Measurements from ENCODE around the gene WDR91.
"Not testable (repeated sequence)": the region's sequence is repeated elsewhere in the genome, so short reads cannot be mapped to it uniquely, and the experiment has no call there.

The WDR91 gene

DNA sequence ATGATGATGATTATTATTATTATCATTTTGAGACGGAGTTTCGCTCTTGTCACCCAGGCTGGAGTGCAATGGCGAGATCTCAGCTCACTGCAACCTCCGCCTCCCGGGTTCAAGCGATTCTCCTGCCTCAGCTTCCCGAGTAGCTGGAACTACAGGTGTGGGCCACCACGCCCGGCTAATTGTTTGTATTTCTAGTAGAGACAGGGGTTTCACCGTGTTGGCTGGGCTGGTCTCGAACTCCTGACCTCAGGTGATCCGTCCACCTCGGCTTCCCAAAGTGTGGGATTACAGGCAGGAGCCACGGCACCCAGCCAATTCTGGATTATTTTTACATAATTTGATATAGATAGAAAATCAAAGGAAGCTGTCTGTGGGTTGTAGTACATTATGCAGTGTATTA, 22.8 kb upstream of the WDR91 start:
- not testable (repeated sequence) for FAIRE-seq; DNase-seq (ENCODE audit: low spot score)

- no peak for DNase-seq (ENCODE audit: low spot score)
- FAIRE-seq: no peak
These were observed 22.2 kb upstream of the WDR91 start, which contains the start of gene STRA8 for GRCh38 chr7:135233570-135233969. Gene STRA8 (plus strand): TSS chr7:135233838. CDS start chr7:135240525, 6,687 bp downstream.

DNA sequence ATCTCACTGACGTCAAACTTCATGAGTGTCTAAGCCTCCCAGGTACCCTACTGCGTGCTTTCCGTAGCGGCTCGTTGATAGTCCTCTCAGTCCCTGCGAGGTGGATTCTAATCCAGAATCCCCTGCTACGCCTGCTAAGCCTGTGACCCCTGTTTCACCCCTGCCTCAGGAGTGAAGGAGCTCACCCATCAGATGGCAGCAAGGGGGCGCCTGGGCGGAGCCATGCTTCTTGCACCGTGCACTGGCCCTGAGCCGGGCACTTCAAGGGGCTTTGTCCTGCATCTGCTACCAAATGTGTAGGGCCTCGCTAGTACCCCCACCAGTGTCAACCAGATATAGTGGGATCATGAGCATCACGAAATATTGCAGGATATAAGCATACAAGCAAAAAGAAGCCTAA, 21.4 kb upstream of the WDR91 start:
- DNase-seq (ENCODE audit: low spot score): no peak
- no peak for FAIRE-seq

- no peak for DNase-seq (ENCODE audit: low spot score)
- FAIRE-seq: no peak
These were observed 20.8 kb upstream of the WDR91 start for GRCh38 chr7:135232087-135232486.

- DNase-seq (ENCODE audit: low spot score) (no peak), FAIRE-seq (no peak)
These were observed 20.4 kb upstream of the WDR91 start for GRCh38 chr7:135231686-135232085.

DNA sequence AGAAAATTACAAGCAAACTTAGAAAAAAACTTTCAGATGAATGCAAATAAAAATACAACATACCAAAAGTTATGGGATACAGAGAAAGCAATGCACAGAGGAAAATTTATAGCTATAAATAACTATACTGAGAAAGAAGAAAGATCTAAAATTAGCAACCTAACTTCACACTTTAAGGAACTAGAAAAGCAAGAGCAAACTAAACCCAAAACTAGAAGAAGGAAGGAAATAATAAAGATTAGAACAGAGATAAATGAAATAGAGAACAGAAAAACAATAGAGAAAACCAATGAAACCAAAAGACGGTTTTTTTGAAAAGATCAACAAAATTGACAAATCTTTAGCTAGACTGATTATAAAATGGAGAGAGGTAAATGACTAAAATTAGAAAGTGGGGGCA, 12.7 kb upstream of the WDR91 start:
- FAIRE-seq (peak; percentile 17), DNase-seq (ENCODE audit: low spot score) (no peak)

DNA sequence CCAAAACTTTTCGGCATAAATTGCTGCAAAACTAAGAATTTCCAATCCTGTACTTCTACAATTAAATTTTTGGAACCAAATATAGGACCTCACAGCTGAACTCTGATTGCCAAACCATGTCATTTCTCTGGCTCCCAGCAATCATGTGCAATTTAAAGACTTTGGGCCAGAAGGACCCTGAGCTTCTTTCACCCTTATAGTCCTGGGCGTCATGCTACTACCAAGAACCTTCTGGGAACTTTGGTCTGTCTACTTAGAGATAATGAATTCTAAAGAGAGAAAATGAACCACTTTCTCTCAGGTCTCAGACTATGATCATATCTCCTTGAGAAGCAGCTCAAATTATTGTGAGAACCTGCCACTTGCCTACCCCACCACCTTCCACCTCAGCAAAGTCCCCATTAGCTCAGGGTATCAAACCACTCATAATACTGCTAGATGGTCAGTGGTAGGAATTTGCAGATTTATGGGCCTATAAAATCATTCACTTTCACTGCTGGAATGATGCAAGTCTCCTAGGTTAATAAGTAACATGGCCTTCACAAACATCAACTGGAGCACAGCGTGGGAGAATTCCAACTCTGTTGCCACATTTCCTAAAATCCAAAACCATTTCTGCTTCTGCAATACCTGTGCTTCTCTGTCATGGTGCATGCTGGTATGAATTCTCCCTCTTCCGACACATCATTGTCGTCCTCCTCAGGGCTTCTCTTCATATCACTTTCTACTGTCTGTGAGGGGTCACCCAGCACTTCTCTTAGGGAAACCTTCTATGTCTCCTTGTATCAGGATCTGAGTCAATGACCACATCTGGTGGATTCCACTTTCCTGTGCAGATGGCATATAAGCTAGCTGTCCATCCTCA, 6.6 kb upstream of the WDR91 start:
- FAIRE-seq (peak; percentile 83), DNase-seq (ENCODE audit: low spot score) (peak; percentile 63)

DNA sequence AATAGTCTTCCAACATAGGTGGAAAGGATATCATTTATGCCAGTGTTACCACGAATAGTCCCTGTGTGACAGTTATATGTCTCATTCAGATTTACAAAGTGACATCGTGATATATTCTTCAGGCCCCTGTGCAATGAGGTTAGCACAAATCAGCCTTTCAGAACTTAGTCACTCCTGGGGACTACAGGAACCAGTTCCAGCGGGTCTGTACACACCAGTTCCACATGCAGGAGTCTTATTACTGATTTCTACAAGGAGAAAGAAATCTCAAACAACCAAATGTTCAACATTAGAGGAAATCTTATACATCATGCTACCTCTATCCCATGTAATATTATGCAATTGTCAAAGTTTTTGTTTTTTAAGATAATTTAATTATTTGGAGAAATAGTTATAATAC, 4.4 kb upstream of the WDR91 start:
- DNase-seq (ENCODE audit: low spot score) (no peak), FAIRE-seq (peak; percentile 17)

- DNase-seq (ENCODE audit: low spot score) (no peak), FAIRE-seq (no peak)
These were observed 3.9 kb upstream of the WDR91 start for GRCh38 chr7:135215180-135215579.

DNA sequence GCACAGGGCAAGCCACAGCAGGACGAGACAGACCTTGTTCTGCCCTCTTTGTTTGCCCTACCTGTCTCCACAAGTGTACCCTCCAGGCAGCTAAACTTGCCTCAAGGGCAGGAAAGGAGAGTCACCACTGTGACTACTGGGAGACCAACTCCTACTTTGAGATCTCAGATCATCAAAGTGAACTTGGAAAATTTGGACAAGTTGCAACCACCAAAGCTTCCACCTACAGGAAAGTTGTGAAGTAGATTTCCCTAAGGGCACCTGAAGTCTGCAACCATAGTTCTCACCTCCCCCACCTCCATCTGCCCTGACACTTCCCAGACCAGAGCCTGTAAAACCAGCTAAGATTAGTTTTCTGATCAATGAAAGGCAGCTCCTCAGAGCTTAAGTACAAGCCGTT, 2.5 kb upstream of the WDR91 start:
- DNase-seq (ENCODE audit: low spot score) (no peak), FAIRE-seq (no peak)

DNA sequence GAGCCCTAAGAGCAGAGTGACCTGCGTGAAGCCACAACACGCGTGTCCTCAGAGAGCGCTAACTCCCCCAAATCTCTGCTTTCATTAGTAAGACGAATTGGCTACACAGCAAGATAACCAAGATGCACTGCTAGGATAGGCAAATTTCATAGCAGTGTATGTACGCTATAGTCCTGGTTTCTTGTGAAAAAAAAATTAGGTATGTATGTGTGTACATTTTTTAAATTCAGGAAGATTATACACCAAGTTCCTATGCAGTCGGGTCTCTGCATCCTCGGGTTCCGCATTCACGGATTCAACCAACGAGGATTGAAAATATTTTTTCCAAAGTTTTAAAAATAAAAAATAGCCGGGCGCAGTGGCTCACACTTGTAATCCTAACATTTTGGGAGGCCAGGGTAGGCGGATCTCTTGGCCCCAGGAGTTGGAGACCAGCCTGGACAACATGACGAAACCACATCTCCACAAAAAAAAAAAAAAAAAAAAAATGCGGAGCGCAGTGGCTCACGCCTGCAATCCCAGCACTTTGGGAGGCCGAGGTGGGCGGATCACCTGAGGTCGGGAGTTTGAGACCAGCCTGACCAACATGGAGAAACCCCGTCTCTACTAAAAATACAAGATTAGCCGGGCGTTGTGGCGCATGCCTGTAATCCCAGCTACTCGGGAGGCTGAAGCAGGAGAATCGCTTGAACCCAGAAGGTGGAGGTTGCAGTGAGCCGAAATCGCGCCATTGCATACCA, 790 bp upstream of the WDR91 start:
- not testable (repeated sequence) for FAIRE-seq; DNase-seq (ENCODE audit: low spot score)

- FAIRE-seq (no peak), DNase-seq (ENCODE audit: low spot score) (no peak)
These were observed 493 bp downstream of the WDR91 start for GRCh38 chr7:135210888-135211178.

- FAIRE-seq (peak; percentile 49), DNase-seq (ENCODE audit: low spot score) (no peak)
These were observed 2.0 kb downstream of the WDR91 start for GRCh38 chr7:135209225-135209834.

GRCh38 chr7:135208102-135208793, 3.1 kb downstream of the WDR91 start:
- DNase-seq (ENCODE audit: low spot score): peak; percentile 70
- peak; percentile 35 for FAIRE-seq

- FAIRE-seq: no peak
- no peak for DNase-seq (ENCODE audit: low spot score)
These were observed 3.8 kb downstream of the WDR91 start for GRCh38 chr7:135207406-135208101.

GRCh38 chr7:135206941-135207391, 4.4 kb downstream of the WDR91 start:
- FAIRE-seq (no peak), DNase-seq (ENCODE audit: low spot score) (no peak)

- FAIRE-seq (no peak), DNase-seq (ENCODE audit: low spot score) (no peak)
These were observed 5.5 kb downstream of the WDR91 start for GRCh38 chr7:135205850-135206249.

DNA sequence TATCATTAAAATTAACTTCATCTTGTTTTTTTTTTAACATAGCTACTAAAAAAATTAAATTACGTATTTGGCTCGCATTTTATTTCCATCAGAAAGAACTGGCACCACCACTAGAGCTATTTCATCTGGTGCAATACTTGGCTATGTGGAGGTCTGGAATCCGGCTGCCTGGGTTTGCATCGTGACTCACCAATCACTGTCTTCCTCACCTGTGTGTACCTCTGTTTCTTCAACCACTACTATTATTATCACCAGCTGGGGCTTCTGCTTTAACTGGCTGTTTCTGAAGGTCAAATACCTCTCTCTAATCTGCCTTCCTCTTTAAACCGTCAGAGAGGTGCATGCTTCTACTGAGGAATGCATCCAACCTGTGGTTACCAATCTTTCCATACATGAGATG, 6.5 kb downstream of the WDR91 start:
- no peak for FAIRE-seq
- DNase-seq (ENCODE audit: low spot score): no peak

- DNase-seq (ENCODE audit: low spot score): peak; percentile 97
These were observed 7.0 kb downstream of the WDR91 start for GRCh38 chr7:135204341-135204749.

GRCh38 chr7:135201350-135201749, 10.0 kb downstream of the WDR91 start:
- DNase-seq (ENCODE audit: low spot score) (no peak), FAIRE-seq (no peak)

More at GRCh38 chr7:135204341-135204749, 7.0 kb downstream of the WDR91 start:
- FAIRE-seq: peak; percentile 92

GRCh38 chr7:135200821-135201331, 10.4 kb downstream of the WDR91 start:
- DNase-seq (ENCODE audit: low spot score): no peak
- FAIRE-seq: no peak

Data from RCC 7860 (cell line).